Prostate gland (tissue), 2 donors: Measurements from ENCODE around the gene ZNF839.

ENCODE experiments used
- POLR2A ChIP-seq: fragments of 450-650 bp; IDR thresholded peaks from one replicate; pipeline ENCODE4 v1.6.1; 2016; ENCODE audit warnings: antibody characterized with exemption, mild to moderate bottlenecking
- POLR2AphosphoS5 ChIP-seq: sonication (generic); formaldehyde crosslinking; IDR thresholded peaks from one replicate; pipeline ENCODE4 v1.6.1; 2017; ENCODE audit warnings: antibody characterized with exemption
- TF ChIP-seq, protein P1 (sequence below), 4 experiments: fragments of 200-600 bp in 2 of 4; fragments of 450-650 bp in 2 of 4; sonication (generic) in 2 of 4; IDR thresholded peaks; 1 replicate in 3 of 4; 2 replicates in 1 of 4; pipeline ENCODE4 v1.5.1; 2016 to 2019; ENCODE audit warnings: antibody characterized with exemption in 4 of 4, mild to moderate bottlenecking in 2 of 4, moderate library complexity in 2 of 4

GRCh38 chr14:102325791-102326345, 6.3 kb downstream of the ZNF839 start:
- TF ChIP-seq, protein P1, sequence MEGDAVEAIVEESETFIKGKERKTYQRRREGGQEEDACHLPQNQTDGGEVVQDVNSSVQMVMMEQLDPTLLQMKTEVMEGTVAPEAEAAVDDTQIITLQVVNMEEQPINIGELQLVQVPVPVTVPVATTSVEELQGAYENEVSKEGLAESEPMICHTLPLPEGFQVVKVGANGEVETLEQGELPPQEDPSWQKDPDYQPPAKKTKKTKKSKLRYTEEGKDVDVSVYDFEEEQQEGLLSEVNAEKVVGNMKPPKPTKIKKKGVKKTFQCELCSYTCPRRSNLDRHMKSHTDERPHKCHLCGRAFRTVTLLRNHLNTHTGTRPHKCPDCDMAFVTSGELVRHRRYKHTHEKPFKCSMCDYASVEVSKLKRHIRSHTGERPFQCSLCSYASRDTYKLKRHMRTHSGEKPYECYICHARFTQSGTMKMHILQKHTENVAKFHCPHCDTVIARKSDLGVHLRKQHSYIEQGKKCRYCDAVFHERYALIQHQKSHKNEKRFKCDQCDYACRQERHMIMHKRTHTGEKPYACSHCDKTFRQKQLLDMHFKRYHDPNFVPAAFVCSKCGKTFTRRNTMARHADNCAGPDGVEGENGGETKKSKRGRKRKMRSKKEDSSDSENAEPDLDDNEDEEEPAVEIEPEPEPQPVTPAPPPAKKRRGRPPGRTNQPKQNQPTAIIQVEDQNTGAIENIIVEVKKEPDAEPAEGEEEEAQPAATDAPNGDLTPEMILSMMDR (IDR thresholded peaks at IDR 0.05), result no peak
- TF ChIP-seq POLR2A, result no peak
- no peak for TF ChIP-seq POLR2AphosphoS5
